HCT116 (cell line): ENCODE measurements around the gene MAN2B2. TPM values are rescaled to one million over a fixed set of nuclear protein-coding genes. Genes with fewer than 3 reads are reported as not detected.

Source experiments
- ATAC-seq: fragments of 200-7000 bp; cut with Tn5 transposase; 2 replicates; pipeline ENCODE4 v1.9.1; 2020; ENCODE audit warnings: mild to moderate bottlenecking, moderate library complexity
- BruUV-seq: library from RNA; stranded (reverse); fragments of 400-500 nt; replicated peaks from 2 replicates; lab custom pipeline; 2021; lab: Mats Ljungman, UMichigan
- CTCF ChIA-PET: fragments of 300-600 bp; sonication (Branson Sonifier 250); formaldehyde crosslinking; loops from one replicate; lab custom pipeline; 2021; ENCODE audit warnings: antibody characterized with exemption; lab: Charles Lee
- POLR2A ChIA-PET: fragments of 300-600, 350-600 bp; sonication (Branson Sonifier 250); formaldehyde crosslinking; loops from one replicate; lab custom pipeline; 2021; ENCODE audit warnings: antibody characterized with exemption; lab: Charles Lee
- RAD21 ChIA-PET, 2 experiments: fragments of 300-600 bp; sonication (Branson Sonifier 250); formaldehyde crosslinking; loops; one replicate each; lab custom pipeline; 2023; ENCODE audit warnings: low total read pairs in 2 of 2; ENCODE audit not compliant: uncharacterized antibody in 2 of 2, unreplicated experiment in 2 of 2, low non-redundant PET in 1 of 2; lab: Charles Lee
- DNase-seq: peaks from one replicate; pipeline ENCODE4 v3.0.0-alpha.2; 2010; ENCODE audit warnings: low read depth, low spot score
- H2AFZ ChIP-seq: fragments of 200-600 bp; shearing (Covaris generic), sonication (generic); 2 replicates; pipeline ENCODE4 v1.6.1; 2017; ENCODE audit warnings: low read depth, mixed run types, mixed read lengths, antibody characterized with exemption, low read length; ENCODE audit not compliant: poor library complexity, severe bottlenecking
- H3K27ac ChIP-seq: 2 replicates; pipeline ENCODE4 v1.5.1; 2012; ENCODE audit warnings: low read depth, low read length
- H3K27me3 ChIP-seq: fragments of 200-600 bp; sonication (generic); 2 replicates; pipeline ENCODE4 v1.6.1; 2016; ENCODE audit warnings: mixed run types, low read length, mixed read lengths; ENCODE audit not compliant: insufficient read depth
- H3K36me3 ChIP-seq, 2 experiments: fragments of 200-500 bp in 1 of 2; fragments of 200-600 bp in 1 of 2; sonication (Bioruptor generic) in 1 of 2; sonication (generic) in 1 of 2; 2 replicates each; pipeline versions ENCODE4 v1.5.1 to v1.6.1; 2014 to 2016; ENCODE audit warnings: low read length in 2 of 2, inconsistent platforms in 1 of 2, mixed read lengths in 1 of 2, mixed run types in 1 of 2; ENCODE audit not compliant: insufficient read depth in 2 of 2, control insufficient read depth in 1 of 2
- H3K4me1 ChIP-seq, 2 experiments: fragments of 200-600 bp in 1 of 2; sonication (generic) in 1 of 2; 2 replicates each; pipeline versions ENCODE4 v1.5.1 to v1.6.1; 2012 to 2017; ENCODE audit warnings: low read length in 2 of 2, inconsistent platforms in 1 of 2, mild to moderate bottlenecking in 1 of 2, mixed read lengths in 1 of 2, mixed run types in 1 of 2, moderate library complexity in 1 of 2; ENCODE audit not compliant: insufficient read depth in 2 of 2, control insufficient read depth in 1 of 2
- H3K4me2 ChIP-seq: fragments of 200-600 bp; sonication (generic); 2 replicates; pipeline ENCODE4 v1.6.1; 2017; ENCODE audit warnings: mixed run types, low read length, mixed read lengths
- H3K4me3 ChIP-seq, 2 experiments: fragments of 200-600 bp in 1 of 2; sonication (generic) in 1 of 2; replicated peaks in 1 of 2; 2 replicates each; pipeline ENCODE4 v1.5.1; 2011 to 2016; ENCODE audit warnings: low read length in 2 of 2, control low read depth in 1 of 2, low read depth in 1 of 2, mild to moderate bottlenecking in 1 of 2, mixed read lengths in 1 of 2, mixed run types in 1 of 2
- H3K79me2 ChIP-seq: fragments of 200-600 bp; sonication (generic); 2 replicates; pipeline ENCODE4 v1.6.1; 2017; ENCODE audit warnings: mild to moderate bottlenecking, mixed run types, low read length, moderate library complexity, mixed read lengths; ENCODE audit not compliant: insufficient read depth
- H3K9ac ChIP-seq: fragments of 200-600 bp; sonication (generic); 2 replicates; pipeline ENCODE4 v1.6.1; 2016; ENCODE audit warnings: low read length, mixed read lengths
- H3K9me2 ChIP-seq: fragments of 200-600 bp; sonication (generic), shearing (Covaris generic); 2 replicates; pipeline ENCODE4 v1.6.1; 2017; ENCODE audit warnings: mixed run types, mild to moderate bottlenecking, moderate library complexity; ENCODE audit not compliant: insufficient read depth
- H3K9me3 ChIP-seq, 2 experiments: fragments of 200-500 bp in 1 of 2; fragments of 200-600 bp in 1 of 2; sonication (Bioruptor generic) in 1 of 2; sonication (generic) in 1 of 2; 2 replicates each; pipeline ENCODE4 v1.6.1; 2014 to 2017; ENCODE audit warnings: low read length in 2 of 2, mixed read lengths in 2 of 2, inconsistent platforms in 1 of 2, low read depth in 1 of 2, mild to moderate bottlenecking in 1 of 2, mixed run types in 1 of 2, moderate library complexity in 1 of 2; ENCODE audit not compliant: control insufficient read depth in 1 of 2, insufficient read depth in 1 of 2
- H4K20me1 ChIP-seq: fragments of 200-600 bp; sonication (generic), shearing (Covaris generic); 2 replicates; pipeline ENCODE4 v1.6.1; 2017; ENCODE audit warnings: mixed run types, mild to moderate bottlenecking, moderate library complexity; ENCODE audit not compliant: insufficient read depth
- ATF3 ChIP-seq: IDR thresholded peaks from 2 replicates; pipeline ENCODE4 v1.6.1; 2012
- CBX3 ChIP-seq: IDR thresholded peaks from 2 replicates; pipeline ENCODE4 v1.6.1; 2012; ENCODE audit warnings: low read depth
- CEBPB ChIP-seq: IDR thresholded peaks from 2 replicates; pipeline ENCODE4 v1.6.1; 2012; ENCODE audit warnings: low read depth
- EGR1 ChIP-seq: IDR thresholded peaks from 2 replicates; pipeline ENCODE4 v1.6.1; 2012; ENCODE audit warnings: low read depth
- EZH2 ChIP-seq: fragments of 200-600 bp; sonication (generic); IDR thresholded peaks from 2 replicates; pipeline ENCODE4 v1.6.1; 2017; ENCODE audit warnings: antibody characterized with exemption, mixed run types
- EZH2phosphoT487 ChIP-seq: fragments of 200-600 bp; IDR thresholded peaks from 2 replicates; pipeline ENCODE4 v1.6.1; 2018; ENCODE audit warnings: antibody characterized with exemption, borderline replicate concordance
- JUND ChIP-seq: IDR thresholded peaks from 2 replicates; pipeline ENCODE4 v1.6.1; 2012
- MAX ChIP-seq: IDR thresholded peaks from 2 replicates; pipeline ENCODE4 v1.6.1; 2012
- POLR2A ChIP-seq: IDR thresholded peaks from 2 replicates; pipeline ENCODE4 v1.7.0; 2011; ENCODE audit warnings: borderline replicate concordance; ENCODE audit not compliant: insufficient read depth, insufficient read length; ENCODE audit errors: extremely low read depth
- POLR2AphosphoS5 ChIP-seq: IDR thresholded peaks from 2 replicates; pipeline ENCODE4 v1.6.1; 2011; ENCODE audit warnings: mild to moderate bottlenecking, low read depth, low read length, moderate library complexity
- RAD21 ChIP-seq: IDR thresholded peaks from 2 replicates; pipeline ENCODE4 v1.6.1; 2012; ENCODE audit warnings: low read depth, mild to moderate bottlenecking
- TCF7L2 ChIP-seq: IDR thresholded peaks from 2 replicates; pipeline ENCODE4 v1.7.0; 2011; ENCODE audit warnings: borderline replicate concordance, inconsistent platforms; ENCODE audit not compliant: insufficient read depth, insufficient read length; ENCODE audit errors: extremely low read depth
- YY1 ChIP-seq: IDR thresholded peaks from 2 replicates; pipeline ENCODE4 v1.6.1; 2011; ENCODE audit warnings: low read length, low read depth, moderate library complexity, mild to moderate bottlenecking; ENCODE audit not compliant: insufficient replicate concordance; ENCODE audit errors: extremely low read depth
- ZBTB33 ChIP-seq: IDR thresholded peaks from 2 replicates; pipeline ENCODE4 v1.6.1; 2011; ENCODE audit warnings: mild to moderate bottlenecking, low read length, moderate library complexity; ENCODE audit not compliant: insufficient replicate concordance; ENCODE audit errors: extremely low read depth
- ZFX ChIP-seq: fragments of 450-650 bp; IDR thresholded peaks from 2 replicates; pipeline ENCODE4 v1.6.1; 2017
- ZNF274 ChIP-seq: fragments of 200-500 bp; sonication (Bioruptor generic); IDR thresholded peaks from 2 replicates; pipeline ENCODE4 v1.6.1; 2014; ENCODE audit warnings: mild to moderate bottlenecking, low read depth, low read length, inconsistent platforms
- intact Hi-C: fragments of 100-400 bp; cut with micrococcal nuclease; formaldehyde crosslinking; loops from 2 replicates; pipeline ENCODE4 v1.10.0; 2022
- total RNA-seq: library from RNA; stranded (reverse); gene quantifications from one replicate; pipeline ENCODE4 v1.2.1, GENCODE V29; 2021; ENCODE audit not compliant: unreplicated experiment
- TF ChIP-seq, protein P1 (sequence below): IDR thresholded peaks from 2 replicates; pipeline ENCODE4 v1.6.1; 2012; ENCODE audit warnings: low read depth

Gene MAN2B2
- total RNA-seq, 1 experiment from 2014 or later = 18.0 TPM

DNA sequence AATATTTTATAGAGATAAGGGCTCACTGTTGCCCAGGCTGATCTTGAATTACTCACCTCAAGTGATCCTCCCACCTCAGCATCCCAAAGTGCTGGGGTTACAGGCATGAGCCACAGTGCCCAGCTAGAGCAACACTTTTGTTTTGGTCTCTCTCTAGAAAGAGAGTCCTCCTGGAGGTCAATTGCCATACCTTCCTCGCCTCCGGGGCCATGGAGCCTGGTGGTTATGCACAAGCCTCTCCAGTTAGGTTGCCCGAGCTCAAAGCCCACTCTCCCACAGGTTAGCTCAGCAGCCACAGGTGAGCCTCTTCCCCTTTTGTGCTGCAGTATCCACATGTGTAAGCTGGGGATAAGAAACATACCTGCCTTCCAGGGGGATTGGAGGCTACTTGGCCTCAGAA lies 24.2 kb upstream of the MAN2B2 start:
- H3K9ac ChIP-seq = no peak overlapping the region
- no peaks in the 10 kb centered on the region for H3K9me3 ChIP-seq
- no TSS peak for BruUV-seq
- no peak overlapping the region for H3K4me2 ChIP-seq
- CTCF ChIA-PET = no interaction called here
- no peak for DNase-seq
- POLR2A ChIA-PET = no interaction called here
- H3K9me2 ChIP-seq = no peaks in the 10 kb centered on the region
- no peaks in the 10 kb centered on the region for H4K20me1 ChIP-seq
- H3K36me3 ChIP-seq = no peaks in the 10 kb centered on the region
- no peak overlapping the region for H3K4me3 ChIP-seq
- H3K27ac ChIP-seq = no peak overlapping the region
- intact Hi-C loops = no loop called here
- no peaks in the 10 kb centered on the region for H3K4me1 ChIP-seq
- no peak for ATAC-seq
- TF ChIP-seq YY1 (no peak), EGR1 (no peak), TCF7L2 (no peak), ZFX (no peak), POLR2A (no peak), MAX (no peak), EZH2phosphoT487 (no peak), ZNF274 (no peak), POLR2AphosphoS5 (no peak), CBX3 (no peak), EZH2 (no peak), ZBTB33 (no peak), JUND (no peak), ATF3 (no peak), CEBPB (no peak), RAD21 (no peak)
- TF ChIP-seq, protein P1, sequence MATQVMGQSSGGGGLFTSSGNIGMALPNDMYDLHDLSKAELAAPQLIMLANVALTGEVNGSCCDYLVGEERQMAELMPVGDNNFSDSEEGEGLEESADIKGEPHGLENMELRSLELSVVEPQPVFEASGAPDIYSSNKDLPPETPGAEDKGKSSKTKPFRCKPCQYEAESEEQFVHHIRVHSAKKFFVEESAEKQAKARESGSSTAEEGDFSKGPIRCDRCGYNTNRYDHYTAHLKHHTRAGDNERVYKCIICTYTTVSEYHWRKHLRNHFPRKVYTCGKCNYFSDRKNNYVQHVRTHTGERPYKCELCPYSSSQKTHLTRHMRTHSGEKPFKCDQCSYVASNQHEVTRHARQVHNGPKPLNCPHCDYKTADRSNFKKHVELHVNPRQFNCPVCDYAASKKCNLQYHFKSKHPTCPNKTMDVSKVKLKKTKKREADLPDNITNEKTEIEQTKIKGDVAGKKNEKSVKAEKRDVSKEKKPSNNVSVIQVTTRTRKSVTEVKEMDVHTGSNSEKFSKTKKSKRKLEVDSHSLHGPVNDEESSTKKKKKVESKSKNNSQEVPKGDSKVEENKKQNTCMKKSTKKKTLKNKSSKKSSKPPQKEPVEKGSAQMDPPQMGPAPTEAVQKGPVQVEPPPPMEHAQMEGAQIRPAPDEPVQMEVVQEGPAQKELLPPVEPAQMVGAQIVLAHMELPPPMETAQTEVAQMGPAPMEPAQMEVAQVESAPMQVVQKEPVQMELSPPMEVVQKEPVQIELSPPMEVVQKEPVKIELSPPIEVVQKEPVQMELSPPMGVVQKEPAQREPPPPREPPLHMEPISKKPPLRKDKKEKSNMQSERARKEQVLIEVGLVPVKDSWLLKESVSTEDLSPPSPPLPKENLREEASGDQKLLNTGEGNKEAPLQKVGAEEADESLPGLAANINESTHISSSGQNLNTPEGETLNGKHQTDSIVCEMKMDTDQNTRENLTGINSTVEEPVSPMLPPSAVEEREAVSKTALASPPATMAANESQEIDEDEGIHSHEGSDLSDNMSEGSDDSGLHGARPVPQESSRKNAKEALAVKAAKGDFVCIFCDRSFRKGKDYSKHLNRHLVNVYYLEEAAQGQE = no peak
- peaks cover 44% of the 10 kb centered on the region for H3K27me3 ChIP-seq
- H2AFZ ChIP-seq = no peak overlapping the region
- no peaks in the 10 kb centered on the region for H3K79me2 ChIP-seq
- RAD21 ChIA-PET = no interaction called here
